Prostate gland (tissue), 2 donors: ENCODE measurements around the gene SLC16A8.
"Not testable (repeated sequence)": the region's sequence is repeated elsewhere in the genome, so short reads cannot be mapped to it uniquely, and the experiment has no call there.

Experiments used
- CTCF ChIP-seq, 4 experiments: fragments of 200-600 bp in 2 of 4; fragments of 450-650 bp in 2 of 4; sonication (generic) in 2 of 4; IDR thresholded peaks; 1 replicate in 3 of 4; 2 replicates in 1 of 4; pipeline ENCODE4 v1.5.1; 2016 to 2019; ENCODE audit warnings: antibody characterized with exemption in 4 of 4, mild to moderate bottlenecking in 2 of 4, moderate library complexity in 2 of 4
- POLR2A ChIP-seq: fragments of 450-650 bp; IDR thresholded peaks from one replicate; pipeline ENCODE4 v1.6.1; 2016; ENCODE audit warnings: antibody characterized with exemption, mild to moderate bottlenecking
- POLR2AphosphoS5 ChIP-seq: sonication (generic); formaldehyde crosslinking; IDR thresholded peaks from one replicate; pipeline ENCODE4 v1.6.1; 2017; ENCODE audit warnings: antibody characterized with exemption

GRCh38 chr22:38118747-38119146, 34.8 kb upstream of the SLC16A8 start:
- not testable (repeated sequence) for TF ChIP-seq CTCF (IDR thresholded peaks at IDR 0.05); POLR2AphosphoS5; POLR2A
